ENCODE results near the gene KCNJ10. TPM values are rescaled to one million over a fixed set of nuclear protein-coding genes. Genes with fewer than 3 reads are reported as not detected.
A peak's percentile ranks its signal among the peaks of the same experiment; 100 is the strongest.
"Not testable (repeated sequence)": the region's sequence is repeated elsewhere in the genome, so short reads cannot be mapped to it uniquely, and the experiment has no call there.

KCNJ10 gene
- total RNA-seq: not detected

- Mint-ChIP-seq H3K4me1 (peaks cover 11% of the 10 kb centered on the region), H3K9me3 (no peaks in the 10 kb centered on the region), H3K4me3 (peak within 1 kb of the TSS; percentile 86), H3K36me3 (ENCODE audit: low read depth) (no peaks in the 10 kb centered on the region), H3K27me3 (peaks cover 38% of the 10 kb centered on the region), H3K27ac (peak within 1 kb of the TSS; percentile 60)
- ATAC-seq (replicated peaks): no peak
These were observed at the start of gene KCNJ10 for GRCh38 chr1:160069460-160070231. Gene KCNJ10 (minus strand): TSS chr1:160070160. CDS start chr1:160042532, 27,628 bp downstream.

GRCh38 chr1:160118928-160119327 is 49.0 kb upstream of the KCNJ10 start:
- Mint-ChIP-seq H3K36me3 (ENCODE audit: low read depth) (no peaks in the 10 kb centered on the region), H3K9me3 (no peaks in the 10 kb centered on the region), H3K27ac (no peak overlapping the region), H3K27me3 (peaks cover 26% of the 10 kb centered on the region), H3K4me3 (no peak overlapping the region), H3K4me1 (no peaks in the 10 kb centered on the region)
- no peak for ATAC-seq (replicated peaks)

GRCh38 chr1:160117709-160118183 is 47.8 kb upstream of the KCNJ10 start:
- no peak overlapping the region for H3K4me3 Mint-ChIP-seq

GRCh38 chr1:160117300-160117699 is 47.3 kb upstream of the KCNJ10 start:
- Mint-ChIP-seq H3K27me3 (peaks cover 29% of the 10 kb centered on the region), H3K4me1 (no peaks in the 10 kb centered on the region), H3K36me3 (ENCODE audit: low read depth) (no peaks in the 10 kb centered on the region), H3K9me3 (no peaks in the 10 kb centered on the region), H3K27ac (no peak overlapping the region), H3K4me3 (no peak overlapping the region)
- ATAC-seq (replicated peaks): no peak

More at GRCh38 chr1:160117709-160118183, 47.8 kb upstream of the KCNJ10 start:
- Mint-ChIP-seq H3K9me3 (no peaks in the 10 kb centered on the region), H3K27me3 (peaks cover 29% of the 10 kb centered on the region), H3K27ac (no peak overlapping the region), H3K4me1 (no peaks in the 10 kb centered on the region), H3K36me3 (ENCODE audit: low read depth) (no peaks in the 10 kb centered on the region)
- ATAC-seq (replicated peaks): no peak

GRCh38 chr1:160116283-160117147 is 46.6 kb upstream of the KCNJ10 start:
- no peak overlapping the region for H3K4me3 Mint-ChIP-seq
- no peaks in the 10 kb centered on the region for H3K36me3 Mint-ChIP-seq (ENCODE audit: low read depth)
- no peak for ATAC-seq (replicated peaks)
- H3K4me1 Mint-ChIP-seq: no peaks in the 10 kb centered on the region
- H3K27me3 Mint-ChIP-seq: peaks cover 29% of the 10 kb centered on the region
- H3K9me3 Mint-ChIP-seq: no peaks in the 10 kb centered on the region
- H3K27ac Mint-ChIP-seq: no peak overlapping the region

- no peaks in the 10 kb centered on the region for H3K36me3 Mint-ChIP-seq (ENCODE audit: low read depth)
- H3K4me3 Mint-ChIP-seq: no peak within 1 kb of the TSS
- H3K27ac Mint-ChIP-seq: no peak within 1 kb of the TSS
- H3K9me3 Mint-ChIP-seq: no peaks in the 10 kb centered on the region
- H3K27me3 Mint-ChIP-seq: peaks cover 29% of the 10 kb centered on the region
- ATAC-seq (replicated peaks): no peak
- no peaks in the 10 kb centered on the region for H3K4me1 Mint-ChIP-seq
These were observed 45.8 kb upstream of the KCNJ10 start, which contains the start of gene ATP1A2 for GRCh38 chr1:160115545-160116282. Gene ATP1A2 (plus strand): TSS chr1:160115759. CDS start chr1:160115862, 103 bp downstream.

- no peak overlapping the region for H3K27ac Mint-ChIP-seq
- no peaks in the 10 kb centered on the region for H3K9me3 Mint-ChIP-seq
These were observed 44.1 kb upstream of the KCNJ10 start for GRCh38 chr1:160114085-160114484.

GRCh38 chr1:160113407-160113806 is 43.4 kb upstream of the KCNJ10 start:
- Mint-ChIP-seq H3K9me3 (no peaks in the 10 kb centered on the region), H3K36me3 (ENCODE audit: low read depth) (no peaks in the 10 kb centered on the region), H3K27me3 (peaks cover 25% of the 10 kb centered on the region), H3K4me1 (peaks cover 5% of the 10 kb centered on the region), H3K27ac (no peak overlapping the region), H3K4me3 (no peak overlapping the region)
- no peak for ATAC-seq (replicated peaks)

More at GRCh38 chr1:160114085-160114484, 44.1 kb upstream of the KCNJ10 start:
- Mint-ChIP-seq H3K36me3 (ENCODE audit: low read depth) (no peaks in the 10 kb centered on the region), H3K4me1 (peaks cover under 1% of the 10 kb centered on the region), H3K27me3 (peaks cover 25% of the 10 kb centered on the region), H3K4me3 (no peak overlapping the region)
- ATAC-seq (replicated peaks): no peak

GRCh38 chr1:160112357-160112756 is 42.4 kb upstream of the KCNJ10 start:
- no peak for ATAC-seq (replicated peaks)
- H3K27me3 Mint-ChIP-seq: peaks cover 22% of the 10 kb centered on the region
- no peak overlapping the region for H3K4me3 Mint-ChIP-seq
- no peak overlapping the region for H3K27ac Mint-ChIP-seq
- no peaks in the 10 kb centered on the region for H3K36me3 Mint-ChIP-seq (ENCODE audit: low read depth)
- no peaks in the 10 kb centered on the region for H3K9me3 Mint-ChIP-seq
- peaks cover 5% of the 10 kb centered on the region for H3K4me1 Mint-ChIP-seq

- not testable (repeated sequence) for H3K4me1 Mint-ChIP-seq; H3K27ac Mint-ChIP-seq; H3K4me3 Mint-ChIP-seq; ATAC-seq (replicated peaks); H3K36me3 Mint-ChIP-seq (ENCODE audit: low read depth); H3K9me3 Mint-ChIP-seq
- peaks cover 15% of the 10 kb centered on the region for H3K27me3 Mint-ChIP-seq
These were observed 41.5 kb upstream of the KCNJ10 start for GRCh38 chr1:160111462-160111861.

- H3K27me3 Mint-ChIP-seq: peaks cover 5% of the 10 kb centered on the region
- H3K4me3 Mint-ChIP-seq: no peak overlapping the region
- H3K4me1 Mint-ChIP-seq: peaks cover 5% of the 10 kb centered on the region
- peak overlapping the region; percentile 21 for H3K27ac Mint-ChIP-seq
- no peaks in the 10 kb centered on the region for H3K36me3 Mint-ChIP-seq (ENCODE audit: low read depth)
- ATAC-seq (replicated peaks): no peak
- H3K9me3 Mint-ChIP-seq: no peaks in the 10 kb centered on the region
These were observed 39.7 kb upstream of the KCNJ10 start for GRCh38 chr1:160109686-160110085.

- Mint-ChIP-seq H3K27me3 (peaks cover 3% of the 10 kb centered on the region), H3K9me3 (no peaks in the 10 kb centered on the region), H3K36me3 (ENCODE audit: low read depth) (no peaks in the 10 kb centered on the region), H3K27ac (peak overlapping the region; percentile 21), H3K4me3 (no peak overlapping the region), H3K4me1 (peaks cover 5% of the 10 kb centered on the region)
- no peak for ATAC-seq (replicated peaks)
These were observed 39.1 kb upstream of the KCNJ10 start for GRCh38 chr1:160108888-160109662.

GRCh38 chr1:160107512-160107911 is 37.6 kb upstream of the KCNJ10 start:
- Mint-ChIP-seq H3K9me3 (no peaks in the 10 kb centered on the region), H3K27me3 (no peaks in the 10 kb centered on the region), H3K36me3 (ENCODE audit: low read depth) (no peaks in the 10 kb centered on the region), H3K4me1 (peaks cover 5% of the 10 kb centered on the region), H3K27ac (no peak overlapping the region), H3K4me3 (no peak overlapping the region)
- ATAC-seq (replicated peaks): no peak
